GM21447 (cell line): Measurements from ENCODE around the gene PPFIBP1.
"Not testable (repeated sequence)": the region's sequence is repeated elsewhere in the genome, so short reads cannot be mapped to it uniquely, and the experiment has no call there.

Experiments used
- ATAC-seq: cut with Tn5 transposase; IDR thresholded peaks from one replicate; pipeline ENCODE4 v1.9.1; 2021; ENCODE audit not compliant: unreplicated experiment

Gene PPFIBP1

GRCh38 chr12:27622436-27623195 is 98.6 kb downstream of the PPFIBP1 start:
- no peak for ATAC-seq

- no peak for ATAC-seq
Measured at GRCh38 chr12:27623645-27624044, 99.6 kb downstream of the PPFIBP1 start.

GRCh38 chr12:27624586-27624985 is 100.6 kb downstream of the PPFIBP1 start:
- no peak for ATAC-seq

- ATAC-seq, result no peak
Measured at GRCh38 chr12:27627123-27627852, 103.3 kb downstream of the PPFIBP1 start.

- ATAC-seq, result not testable (repeated sequence)
Measured at GRCh38 chr12:27627853-27628469, 104.0 kb downstream of the PPFIBP1 start.

GRCh38 chr12:27630219-27630618 is 106.2 kb downstream of the PPFIBP1 start:
- not testable (repeated sequence) for ATAC-seq

- no peak for ATAC-seq
Measured at GRCh38 chr12:27631365-27631764, 107.4 kb downstream of the PPFIBP1 start.

GRCh38 chr12:27631813-27632491 is 107.9 kb downstream of the PPFIBP1 start:
- no peak for ATAC-seq

- ATAC-seq, result no peak
Measured at GRCh38 chr12:27635349-27635972, 111.5 kb downstream of the PPFIBP1 start.

- not testable (repeated sequence) for ATAC-seq
Measured at GRCh38 chr12:27636569-27636968, 112.6 kb downstream of the PPFIBP1 start.

GRCh38 chr12:27637524-27637923 is 113.5 kb downstream of the PPFIBP1 start:
- no peak for ATAC-seq

GRCh38 chr12:27639265-27639664 is 115.3 kb downstream of the PPFIBP1 start:
- no peak for ATAC-seq

- not testable (repeated sequence) for ATAC-seq
Measured at GRCh38 chr12:27640566-27641200, 116.7 kb downstream of the PPFIBP1 start.

GRCh38 chr12:27642361-27642760 is 118.4 kb downstream of the PPFIBP1 start:
- not testable (repeated sequence) for ATAC-seq

GRCh38 chr12:27642892-27643291 is 118.9 kb downstream of the PPFIBP1 start:
- not testable (repeated sequence) for ATAC-seq

- ATAC-seq, result no peak
Measured at GRCh38 chr12:27644158-27644845, 120.3 kb downstream of the PPFIBP1 start.

- ATAC-seq, result no peak
Measured at GRCh38 chr12:27645671-27646070, 121.7 kb downstream of the PPFIBP1 start.

GRCh38 chr12:27646149-27646548 is 122.1 kb downstream of the PPFIBP1 start:
- ATAC-seq, result no peak

- no peak for ATAC-seq
Measured at GRCh38 chr12:27650011-27650410, 126.0 kb downstream of the PPFIBP1 start.

GRCh38 chr12:27651201-27651600 is 127.2 kb downstream of the PPFIBP1 start:
- no peak for ATAC-seq
